SK-N-SH (cell line): ENCODE data around the gene KRTAP5-5. TPM values are rescaled to one million over a fixed set of nuclear protein-coding genes. Genes with fewer than 3 reads are reported as not detected.

Experiments used
- CTCF ChIA-PET: fragments of 300-600, 350-600 bp; formaldehyde crosslinking; extraction: SDS; loops from one replicate; lab custom pipeline; 2021; lab: Yijun Ruan, JAX
- POLR2A ChIA-PET: fragments of 350-600 bp; sonication (Branson Sonifier 250); formaldehyde crosslinking; extraction: SDS; loops from one replicate; lab custom pipeline; 2020; ENCODE audit warnings: antibody characterized with exemption, inconsistent platforms; lab: Yijun Ruan, JAX
- DNase-seq: peaks from one replicate; pipeline ENCODE4 v3.0.0; 2012
- H2AFZ ChIP-seq: fragments of 200-600 bp; sonication (generic); 2 replicates; pipeline ENCODE4 v1.8.1; 2016; ENCODE audit warnings: antibody characterized with exemption, mild to moderate bottlenecking, low read depth
- H3F3A ChIP-seq: fragments of 200-600 bp; sonication (generic); replicated peaks from 2 replicates; pipeline ENCODE3; 2016; ENCODE audit warnings: antibody characterized with exemption, mild to moderate bottlenecking; ENCODE audit not compliant: insufficient read depth
- H3K27ac ChIP-seq, 2 experiments: fragments of 200-500 bp in 1 of 2; fragments of 200-600 bp in 1 of 2; sonication (Bioruptor generic) in 1 of 2; sonication (generic), shearing (Covaris generic) in 1 of 2; 2 replicates each; pipeline versions ENCODE4 v1.5.1 to v1.6.1; 2014 to 2016; ENCODE audit warnings: low read depth in 2 of 2, inconsistent platforms in 1 of 2, low read length in 1 of 2, mild to moderate bottlenecking in 1 of 2, mixed read lengths in 1 of 2
- H3K27me3 ChIP-seq: fragments of 200-600 bp; sonication (generic), shearing (Covaris generic); 2 replicates; pipeline ENCODE4 v1.6.1; 2016; ENCODE audit warnings: mixed run types; ENCODE audit not compliant: insufficient read depth
- H3K36me3 ChIP-seq, 2 experiments: fragments of 200-500 bp in 1 of 2; fragments of 200-600 bp in 1 of 2; sonication (Bioruptor generic) in 1 of 2; sonication (generic) in 1 of 2; replicated peaks in 1 of 2; 2 replicates each; pipeline versions ENCODE3 to v1.5.1; 2014 to 2016; ENCODE audit warnings: low read length in 1 of 2, mild to moderate bottlenecking in 1 of 2; ENCODE audit not compliant: insufficient read depth in 2 of 2, control insufficient read depth in 1 of 2
- H3K4me1 ChIP-seq, 2 experiments: fragments of 200-500 bp in 1 of 2; fragments of 200-600 bp in 1 of 2; sonication (Bioruptor generic) in 1 of 2; sonication (generic), shearing (Covaris generic) in 1 of 2; 2 replicates each; pipeline versions ENCODE4 v1.5.1 to v1.6.1; 2014 to 2016; ENCODE audit warnings: low read depth in 1 of 2, low read length in 1 of 2, mixed run types in 1 of 2; ENCODE audit not compliant: insufficient read depth in 2 of 2, control insufficient read depth in 1 of 2
- H3K4me2 ChIP-seq: fragments of 200-600 bp; sonication (generic), shearing (Covaris generic); 2 replicates; pipeline ENCODE4 v1.6.1; 2017; ENCODE audit warnings: mixed run types
- H3K4me3 ChIP-seq, 2 experiments: fragments of 200-500 bp in 1 of 2; fragments of 200-600 bp in 1 of 2; sonication (Bioruptor generic) in 1 of 2; sonication (generic), shearing (Covaris generic) in 1 of 2; 2 replicates each; pipeline versions ENCODE4 v1.5.1 to v1.8.1; 2014 to 2016; ENCODE audit warnings: low read depth in 2 of 2, inconsistent platforms in 1 of 2, low read length in 1 of 2, mild to moderate bottlenecking in 1 of 2, mixed read lengths in 1 of 2, moderate library complexity in 1 of 2
- H3K79me2 ChIP-seq: fragments of 200-600 bp; sonication (generic); 2 replicates; pipeline ENCODE4 v1.8.1; 2017; ENCODE audit warnings: mild to moderate bottlenecking; ENCODE audit not compliant: insufficient read depth
- H3K9ac ChIP-seq: fragments of 200-600 bp; sonication (generic); 2 replicates; pipeline ENCODE4 v1.6.1; 2017; ENCODE audit warnings: mixed run types
- H3K9me2 ChIP-seq: fragments of 200-600 bp; sonication (generic); 2 replicates; pipeline ENCODE4 v1.6.1; 2017; ENCODE audit warnings: mixed run types
- H3K9me3 ChIP-seq: fragments of 200-600 bp; sonication (generic); 2 replicates; pipeline ENCODE4 v1.6.1; 2017; ENCODE audit warnings: mixed run types, mild to moderate bottlenecking, moderate library complexity
- H4K20me1 ChIP-seq: fragments of 200-600 bp; sonication (generic); 2 replicates; pipeline ENCODE4 v1.6.1; 2017; ENCODE audit warnings: mild to moderate bottlenecking, mixed run types; ENCODE audit not compliant: insufficient read depth
- CHD2 ChIP-seq: fragments of 150-350 bp; IDR thresholded peaks from 2 replicates; pipeline ENCODE4 v1.6.1; 2018; ENCODE audit warnings: low read length; ENCODE audit not compliant: partially characterized antibody
- ELF1 ChIP-seq: IDR thresholded peaks from 2 replicates; pipeline ENCODE4 v1.4.0; 2012
- EP300 ChIP-seq, 2 experiments: IDR thresholded peaks; 2 replicates each; pipeline versions ENCODE4 v1.4.0 to v1.6.1; 2012; ENCODE audit warnings: borderline replicate concordance in 1 of 2, low read depth in 1 of 2, low read length in 1 of 2
- EZH2phosphoT487 ChIP-seq: fragments of 200-600 bp; sonication (generic); IDR thresholded peaks from 2 replicates; pipeline ENCODE4 v1.6.1; 2017; ENCODE audit warnings: low read depth, mixed run types, mild to moderate bottlenecking, antibody characterized with exemption, moderate library complexity, borderline replicate concordance
- GATA2 ChIP-seq: sonication (generic); formaldehyde crosslinking; IDR thresholded peaks from 2 replicates; pipeline ENCODE4 v1.5.0; 2020; ENCODE audit warnings: mild to moderate bottlenecking, missing genetic modification reagents
- JUND ChIP-seq: IDR thresholded peaks from 2 replicates; pipeline ENCODE4 v1.4.0; 2012
- MEF2A ChIP-seq: IDR thresholded peaks from 2 replicates; pipeline ENCODE4 v1.4.0; 2012; ENCODE audit warnings: low read depth, borderline replicate concordance
- NFIC ChIP-seq: IDR thresholded peaks from 2 replicates; pipeline ENCODE4 v1.4.0; 2012; ENCODE audit warnings: borderline replicate concordance
- RXRA ChIP-seq: IDR thresholded peaks from 2 replicates; pipeline ENCODE4 v1.4.0; 2012; ENCODE audit warnings: low read depth, mild to moderate bottlenecking, borderline replicate concordance
- SMC3 ChIP-seq: IDR thresholded peaks from 2 replicates; pipeline ENCODE4 v1.6.1; 2012; ENCODE audit warnings: low read depth, low read length, improper control_type of control experiment
- TAF1 ChIP-seq: IDR thresholded peaks from 2 replicates; pipeline ENCODE4 v1.6.1; 2012; ENCODE audit warnings: low read depth, mild to moderate bottlenecking, low read length, moderate library complexity, borderline replicate concordance
- TEAD4 ChIP-seq: IDR thresholded peaks from 2 replicates; pipeline ENCODE4 v1.4.0; 2012; ENCODE audit warnings: mild to moderate bottlenecking, borderline replicate concordance; ENCODE audit not compliant: insufficient read depth
- YY1 ChIP-seq: IDR thresholded peaks from 2 replicates; pipeline ENCODE4 v1.4.0; 2012; ENCODE audit warnings: low read depth, mild to moderate bottlenecking
- WGBS: methylation state at CpG from one replicate; pipeline ENCODE4 v1.1.6; 2017; ENCODE audit warnings: low lambda C conversion rate; 5-methylcytosine and 5-hydroxymethylcytosine counted together
- polyA plus RNA-seq, 3 experiments: library from polyadenylated mRNA; depleted of rRNA; stranded (reverse); fragments of >200 nt; gene quantifications; 2 replicates each; pipeline ENCODE4 v1.2.3, GENCODE V29; 2012
- TF ChIP-seq, protein P1 (sequence below): fragments of 150-350 bp; IDR thresholded peaks from 2 replicates; pipeline ENCODE4 v1.6.1; 2017; ENCODE audit warnings: antibody characterized with exemption, low read length, low read depth, borderline replicate concordance
- TF ChIP-seq, protein P2 (sequence below): IDR thresholded peaks from 2 replicates; pipeline ENCODE4 v1.4.0; 2012; ENCODE audit warnings: low read depth, borderline replicate concordance
- TF ChIP-seq, protein P3 (sequence below): IDR thresholded peaks from 2 replicates; pipeline ENCODE4 v1.4.0; 2012; ENCODE audit warnings: low read depth
- TF ChIP-seq, protein P4 (sequence below): IDR thresholded peaks from 2 replicates; pipeline ENCODE4; 2012
- TF ChIP-seq, protein P5 (sequence below): fragments of 150-350 bp; IDR thresholded peaks from 2 replicates; pipeline ENCODE4 v1.6.1; 2016; ENCODE audit warnings: mild to moderate bottlenecking, low read depth, low read length

The KRTAP5-5 gene
- polyA plus RNA-seq, 1 of the 3 experiments (the other 2 are of a cell fraction), result not detected

DNA sequence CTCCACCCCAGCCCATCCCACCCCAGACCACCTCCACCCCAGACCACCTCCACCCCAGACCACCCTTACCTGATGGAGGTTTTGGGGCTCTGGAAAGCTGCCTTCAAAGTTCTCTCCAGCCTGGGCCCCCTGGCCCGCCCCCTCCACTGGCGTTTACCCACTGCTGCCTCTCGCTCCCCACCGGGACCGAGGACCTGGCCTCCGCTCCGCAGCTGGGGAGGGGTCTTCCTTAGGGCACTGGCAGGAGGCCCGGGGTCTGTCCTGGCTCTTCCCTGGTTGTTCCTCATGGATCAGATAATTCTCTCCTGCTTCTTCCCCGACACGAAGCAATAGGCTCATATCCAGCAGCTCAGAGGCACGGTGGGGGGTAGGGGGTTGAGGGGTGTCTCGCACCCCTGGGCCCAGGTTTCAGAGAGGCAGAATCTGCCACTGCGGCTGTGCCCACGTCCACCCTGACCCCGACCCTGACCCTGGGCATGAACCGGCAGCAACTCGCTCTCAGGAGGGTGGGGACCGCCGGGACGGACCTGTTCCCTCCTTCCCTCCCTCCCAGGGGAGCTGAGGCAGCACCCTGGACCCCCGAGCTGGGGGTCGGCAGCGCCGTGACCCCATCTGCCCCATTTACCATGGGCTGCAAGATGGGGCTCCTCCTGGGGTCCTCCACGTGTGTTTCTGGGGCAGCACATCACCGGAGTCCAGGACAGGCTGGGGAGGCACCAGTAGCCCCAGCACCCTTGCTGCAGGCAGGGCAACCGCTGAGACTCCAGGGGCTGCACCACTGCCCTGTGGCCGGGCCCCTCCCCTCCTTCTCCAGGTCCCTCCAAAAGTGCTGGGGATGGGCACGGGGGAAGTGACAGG is 12.9 kb downstream of the KRTAP5-5 start:
- no peak for TF ChIP-seq TEAD4
- TF ChIP-seq SMC3, result no peak
- no peak for TF ChIP-seq GATA2
- TF ChIP-seq EZH2phosphoT487, result no peak
- TF ChIP-seq, protein P1, sequence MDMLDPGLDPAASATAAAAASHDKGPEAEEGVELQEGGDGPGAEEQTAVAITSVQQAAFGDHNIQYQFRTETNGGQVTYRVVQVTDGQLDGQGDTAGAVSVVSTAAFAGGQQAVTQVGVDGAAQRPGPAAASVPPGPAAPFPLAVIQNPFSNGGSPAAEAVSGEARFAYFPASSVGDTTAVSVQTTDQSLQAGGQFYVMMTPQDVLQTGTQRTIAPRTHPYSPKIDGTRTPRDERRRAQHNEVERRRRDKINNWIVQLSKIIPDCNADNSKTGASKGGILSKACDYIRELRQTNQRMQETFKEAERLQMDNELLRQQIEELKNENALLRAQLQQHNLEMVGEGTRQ, result no peak
- TF ChIP-seq, protein P2, sequence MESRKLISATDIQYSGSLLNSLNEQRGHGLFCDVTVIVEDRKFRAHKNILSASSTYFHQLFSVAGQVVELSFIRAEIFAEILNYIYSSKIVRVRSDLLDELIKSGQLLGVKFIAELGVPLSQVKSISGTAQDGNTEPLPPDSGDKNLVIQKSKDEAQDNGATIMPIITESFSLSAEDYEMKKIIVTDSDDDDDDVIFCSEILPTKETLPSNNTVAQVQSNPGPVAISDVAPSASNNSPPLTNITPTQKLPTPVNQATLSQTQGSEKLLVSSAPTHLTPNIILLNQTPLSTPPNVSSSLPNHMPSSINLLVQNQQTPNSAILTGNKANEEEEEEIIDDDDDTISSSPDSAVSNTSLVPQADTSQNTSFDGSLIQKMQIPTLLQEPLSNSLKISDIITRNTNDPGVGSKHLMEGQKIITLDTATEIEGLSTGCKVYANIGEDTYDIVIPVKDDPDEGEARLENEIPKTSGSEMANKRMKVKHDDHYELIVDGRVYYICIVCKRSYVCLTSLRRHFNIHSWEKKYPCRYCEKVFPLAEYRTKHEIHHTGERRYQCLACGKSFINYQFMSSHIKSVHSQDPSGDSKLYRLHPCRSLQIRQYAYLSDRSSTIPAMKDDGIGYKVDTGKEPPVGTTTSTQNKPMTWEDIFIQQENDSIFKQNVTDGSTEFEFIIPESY, result no peak
- no peak for TF ChIP-seq JUND
- TF ChIP-seq ELF1, result no peak
- TF ChIP-seq RXRA, result no peak
- no peak for TF ChIP-seq EP300 (IDR thresholded peaks at IDR 0.05; ENCODE audit: borderline replicate concordance in 1 of 2, low read depth in 1 of 2, low read length in 1 of 2)
- no peak for TF ChIP-seq CHD2
- TF ChIP-seq, protein P3, sequence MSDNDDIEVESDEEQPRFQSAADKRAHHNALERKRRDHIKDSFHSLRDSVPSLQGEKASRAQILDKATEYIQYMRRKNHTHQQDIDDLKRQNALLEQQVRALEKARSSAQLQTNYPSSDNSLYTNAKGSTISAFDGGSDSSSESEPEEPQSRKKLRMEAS, result no peak
- no peaks in the 10 kb centered on the region for H3K27me3 ChIP-seq

DNA sequence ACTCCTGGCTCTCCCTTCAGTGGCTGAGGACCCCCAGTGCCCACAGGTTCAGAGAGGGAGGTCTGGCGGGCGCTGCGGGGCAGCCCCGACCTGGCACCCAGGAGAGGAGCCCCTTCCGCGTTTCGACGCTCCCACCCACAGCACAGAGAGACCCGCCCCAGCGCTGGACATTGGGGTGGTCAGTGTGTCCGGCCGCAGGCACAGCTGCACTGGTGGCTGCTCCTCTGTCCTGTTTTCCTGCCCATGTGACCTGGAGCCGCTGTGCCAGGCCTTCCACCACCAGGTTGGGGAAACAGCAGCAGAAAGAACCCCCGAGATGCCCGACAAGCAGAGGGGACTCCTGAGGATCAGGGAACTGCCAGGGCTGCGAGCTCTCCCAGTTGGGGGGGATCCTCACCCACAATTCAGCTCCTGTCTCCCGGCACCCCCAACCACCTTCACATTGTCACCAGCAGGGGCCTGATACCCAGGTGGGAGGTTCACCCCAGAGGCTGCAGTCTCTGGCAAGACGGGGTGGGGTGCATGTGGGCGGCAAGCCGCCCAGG is 13.6 kb downstream of the KRTAP5-5 start:
- no peak for DNase-seq
- H3K9me2 ChIP-seq, result no peaks in the 10 kb centered on the region
- peaks cover 0 to 23% of the 10 kb centered on the region in 2 experiments; a peak in 1 of 4 replicates for H3K4me1 ChIP-seq
- no peaks in the 10 kb centered on the region for H4K20me1 ChIP-seq
- POLR2A ChIA-PET, result no interaction called here
- no peak overlapping the region for H3K4me3 ChIP-seq
- CTCF ChIA-PET, result interaction anchor here (0.8 to 9.8 kb wide), 6 partner anchors 11 to 506 kb away, joined by 3 to 143 read pairs (median 10); no protein-coding TSS in a partner anchor
- no peak overlapping the region for H3K27ac ChIP-seq
- 83% methylated on average over 14 of the region's 20 CpGs for WGBS
- no peaks in the 10 kb centered on the region for H3K79me2 ChIP-seq
- H3K4me2 ChIP-seq, result no peak overlapping the region
- no peaks in the 10 kb centered on the region for H3K27me3 ChIP-seq
- H3K36me3 ChIP-seq, result no peaks in the 10 kb centered on the region
- H3F3A ChIP-seq, result no peaks in the 10 kb centered on the region
- no peak overlapping the region for H3K9ac ChIP-seq
- no peak overlapping the region for H2AFZ ChIP-seq
- H3K9me3 ChIP-seq, result no peaks in the 10 kb centered on the region
- TF ChIP-seq, protein P4, sequence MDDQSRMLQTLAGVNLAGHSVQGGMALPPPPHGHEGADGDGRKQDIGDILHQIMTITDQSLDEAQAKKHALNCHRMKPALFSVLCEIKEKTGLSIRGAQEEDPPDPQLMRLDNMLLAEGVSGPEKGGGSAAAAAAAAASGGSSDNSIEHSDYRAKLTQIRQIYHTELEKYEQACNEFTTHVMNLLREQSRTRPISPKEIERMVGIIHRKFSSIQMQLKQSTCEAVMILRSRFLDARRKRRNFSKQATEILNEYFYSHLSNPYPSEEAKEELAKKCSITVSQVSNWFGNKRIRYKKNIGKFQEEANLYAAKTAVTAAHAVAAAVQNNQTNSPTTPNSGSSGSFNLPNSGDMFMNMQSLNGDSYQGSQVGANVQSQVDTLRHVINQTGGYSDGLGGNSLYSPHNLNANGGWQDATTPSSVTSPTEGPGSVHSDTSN, result no peak
- TF ChIP-seq, protein P1, result no peak
- TF ChIP-seq EZH2phosphoT487 (no peak), TAF1 (no peak), YY1 (no peak), JUND (no peak), MEF2A (no peak), NFIC (no peak), RXRA (no peak)
- TF ChIP-seq, protein P3, result no peak
- TF ChIP-seq, protein P5, sequence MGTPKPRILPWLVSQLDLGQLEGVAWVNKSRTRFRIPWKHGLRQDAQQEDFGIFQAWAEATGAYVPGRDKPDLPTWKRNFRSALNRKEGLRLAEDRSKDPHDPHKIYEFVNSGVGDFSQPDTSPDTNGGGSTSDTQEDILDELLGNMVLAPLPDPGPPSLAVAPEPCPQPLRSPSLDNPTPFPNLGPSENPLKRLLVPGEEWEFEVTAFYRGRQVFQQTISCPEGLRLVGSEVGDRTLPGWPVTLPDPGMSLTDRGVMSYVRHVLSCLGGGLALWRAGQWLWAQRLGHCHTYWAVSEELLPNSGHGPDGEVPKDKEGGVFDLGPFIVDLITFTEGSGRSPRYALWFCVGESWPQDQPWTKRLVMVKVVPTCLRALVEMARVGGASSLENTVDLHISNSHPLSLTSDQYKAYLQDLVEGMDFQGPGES, result no peak

More for the DNA sequence above, 12.9 kb downstream of the KRTAP5-5 start:
- Histone ChIP-seq H3F3A (no peaks in the 10 kb centered on the region), H3K79me2 (no peaks in the 10 kb centered on the region), H3K9ac (no peak overlapping the region), H3K4me1 (peaks cover 0 to 25% of the 10 kb centered on the region in 2 experiments; a peak in 1 of 4 replicates), H3K9me3 (no peaks in the 10 kb centered on the region), H4K20me1 (no peaks in the 10 kb centered on the region), H3K4me2 (no peak overlapping the region), H3K4me3 (no peak overlapping the region), H3K36me3 (no peaks in the 10 kb centered on the region), H3K27ac (no peak overlapping the region), H3K9me2 (no peaks in the 10 kb centered on the region), H2AFZ (no peak overlapping the region)
- DNase-seq, result no peak
- CTCF ChIA-PET, result interaction anchor here (0.8 to 9.8 kb wide), 7 partner anchors 12 to 507 kb away, joined by 3 to 143 read pairs (median 14); no protein-coding TSS in a partner anchor
- WGBS, result 52% methylated on average over 23 of the region's 29 CpGs
- POLR2A ChIA-PET, result no interaction called here
